Islet precursor cell (in vitro differentiated cells): ENCODE results near the gene WWP2.
A peak's percentile ranks its signal among the peaks of the same experiment; 100 is the strongest.

Experiments
- DNase-seq: peaks from one replicate; pipeline ENCODE4 v3.0.0-alpha.2; 2018

WWP2 gene

DNA sequence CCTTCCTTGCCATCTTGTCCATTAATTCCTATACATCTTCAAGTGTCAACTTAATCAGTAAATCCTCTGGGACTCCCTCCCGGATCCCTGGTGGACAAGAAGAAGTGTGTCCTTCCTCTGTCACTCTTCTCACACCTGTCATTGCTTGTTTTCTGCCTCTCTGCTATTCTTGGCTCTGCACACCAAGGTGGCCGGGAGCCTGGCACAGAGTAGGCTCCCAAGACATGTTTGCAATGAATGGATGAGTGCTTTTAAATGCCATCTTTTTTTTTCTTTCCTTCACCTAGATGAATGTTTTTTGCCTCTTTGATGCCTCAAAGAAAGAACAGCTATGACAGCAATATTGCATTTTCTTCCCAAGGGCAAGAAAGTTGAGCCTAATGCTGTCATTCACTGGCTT is 131.0 kb downstream of the WWP2 start:
- no peak for DNase-seq

DNA sequence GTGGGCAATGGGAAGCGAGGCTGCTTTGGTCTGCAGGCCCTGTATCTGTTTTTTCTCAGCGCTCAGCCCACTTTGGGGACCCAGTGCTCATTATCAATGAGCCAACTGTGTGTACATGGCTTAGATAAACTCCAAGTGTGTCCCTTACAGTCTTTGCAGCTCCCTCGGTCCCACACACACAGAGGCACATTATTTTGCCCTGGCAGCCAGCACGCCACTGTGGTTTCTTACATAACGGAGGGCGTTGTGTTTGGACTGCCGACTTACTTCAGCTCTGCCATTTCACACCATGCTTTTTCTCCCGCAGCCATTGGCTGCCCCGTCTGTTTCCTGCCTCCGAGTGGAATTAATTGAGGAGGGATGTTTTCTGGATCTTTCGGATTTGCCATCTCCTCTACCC is 132.5 kb downstream of the WWP2 start:
- no peak for DNase-seq

DNA sequence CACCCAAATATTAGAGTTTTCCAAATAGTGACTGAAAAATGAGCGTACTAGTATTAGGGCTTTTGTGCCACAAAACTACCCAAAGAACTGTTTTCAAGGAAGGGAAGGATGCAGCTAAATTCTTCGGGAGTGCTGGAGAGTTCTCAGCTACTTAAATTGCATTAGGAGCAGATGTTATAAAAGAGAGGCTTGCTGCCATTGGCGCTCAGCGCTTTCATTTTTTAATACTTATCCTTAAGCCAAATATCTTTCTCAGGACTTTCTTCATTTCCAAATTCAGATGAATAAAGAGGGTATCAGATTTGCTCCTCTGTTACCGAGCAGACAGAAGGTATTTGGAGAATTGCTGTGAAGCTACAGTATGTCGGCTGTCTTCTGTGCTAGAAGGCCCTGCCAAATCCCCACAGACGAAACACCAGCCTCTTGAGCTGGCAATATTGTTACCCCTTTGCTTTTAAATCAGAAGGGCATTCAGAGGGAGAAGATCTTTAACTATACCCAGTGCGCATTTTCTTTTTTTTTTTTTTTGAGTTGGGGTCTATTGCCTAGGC is 141.8 kb downstream of the WWP2 start:
- DNase-seq = no peak

DNA sequence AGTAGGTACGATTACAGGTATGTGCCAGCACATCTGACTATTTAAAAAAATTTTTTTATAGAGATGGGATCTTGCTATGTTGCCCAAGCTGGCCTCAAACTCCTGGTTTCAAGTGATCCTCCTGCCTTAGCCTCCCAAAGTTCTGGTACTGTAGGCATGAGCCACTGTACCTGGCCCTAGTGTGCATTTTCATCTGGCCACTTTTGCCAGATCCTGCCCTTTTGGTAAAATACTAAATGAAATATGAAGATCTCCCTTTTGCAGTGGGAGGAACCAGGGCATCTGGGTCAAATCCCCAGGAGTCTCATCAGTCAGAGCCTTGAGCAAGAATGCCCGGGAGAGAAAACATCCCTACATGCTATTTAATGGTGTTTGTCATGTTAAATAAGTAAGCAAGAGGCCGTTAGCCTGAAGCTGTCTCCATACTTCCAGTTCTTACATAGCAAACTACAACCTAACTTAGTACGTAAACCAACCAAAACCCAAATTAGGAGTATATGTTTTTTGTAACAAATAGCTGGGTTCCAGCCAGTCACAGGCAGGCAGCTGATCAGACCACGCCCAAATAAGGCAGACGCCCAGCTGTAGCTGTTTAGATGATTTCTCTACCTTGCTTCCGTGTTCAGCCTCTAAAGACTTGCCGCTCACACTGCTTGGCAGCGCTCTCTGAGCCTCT is 142.5 kb downstream of the WWP2 start:
- no peak for DNase-seq

DNA sequence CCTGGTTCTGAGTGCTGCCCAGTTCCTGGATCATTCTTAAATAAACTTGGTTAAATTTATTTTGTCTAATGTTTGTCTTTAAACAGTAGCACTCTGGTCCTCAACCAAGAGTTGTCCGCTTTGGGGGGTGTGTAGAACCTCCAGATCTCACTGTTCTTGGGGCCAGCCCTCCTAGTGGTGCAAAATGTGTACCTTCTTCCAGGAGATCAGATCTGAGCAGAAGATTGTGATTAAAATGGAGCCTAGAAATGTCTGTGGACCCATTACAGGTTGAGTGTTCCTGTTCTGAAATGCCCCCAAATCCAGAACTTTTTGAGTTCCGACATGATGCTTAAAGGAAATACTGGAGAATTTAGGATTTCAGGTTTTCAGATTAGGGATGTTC is 143.0 kb downstream of the WWP2 start:
- no peak for DNase-seq

DNA sequence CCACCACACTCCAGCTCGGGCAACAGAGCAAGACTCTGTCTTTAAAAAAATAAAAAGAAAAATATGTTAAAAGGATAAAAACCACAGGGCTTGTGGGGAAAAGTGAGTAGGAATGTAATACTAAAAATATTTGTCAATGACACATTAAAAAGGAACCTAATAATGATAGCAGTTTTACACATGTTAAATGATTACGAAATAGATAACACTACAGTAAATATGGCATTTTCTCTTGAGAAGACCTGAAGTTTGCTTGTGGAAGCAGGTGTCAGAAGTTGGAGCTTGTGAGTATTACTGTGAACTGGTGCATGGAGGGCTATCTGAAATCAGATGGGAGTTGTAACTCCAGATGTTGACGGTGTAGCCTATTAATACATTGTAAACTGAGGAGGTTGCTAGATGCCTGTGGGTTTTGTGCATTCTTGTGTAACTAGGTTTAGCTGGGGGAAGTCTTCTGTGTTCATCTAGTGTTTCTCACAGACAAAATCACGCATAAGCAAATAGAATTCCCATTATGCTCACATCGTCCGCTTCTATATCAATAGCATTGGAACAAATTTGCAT is 144.8 kb downstream of the WWP2 start:
- no peak for DNase-seq

DNA sequence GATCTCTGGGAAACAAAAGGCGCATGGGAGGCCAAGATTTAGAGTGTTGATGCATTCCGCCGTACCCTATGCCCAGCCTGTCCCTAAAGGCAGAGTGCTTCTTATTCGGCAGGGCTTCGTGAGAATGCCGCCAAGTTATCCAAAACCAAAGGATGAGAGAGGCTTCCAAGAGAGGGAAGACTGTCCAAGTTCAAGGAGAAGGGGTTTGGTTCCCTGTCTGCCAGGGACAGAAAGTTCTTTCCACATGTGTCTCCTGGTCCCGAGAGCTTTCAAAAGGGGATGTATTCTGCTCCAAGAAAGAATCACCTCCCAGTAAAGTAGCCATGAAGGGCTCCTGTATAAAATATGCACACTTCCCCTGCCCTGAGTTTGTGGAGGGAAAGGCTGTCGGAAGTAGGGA is 146.9 kb downstream of the WWP2 start:
- no peak for DNase-seq

DNA sequence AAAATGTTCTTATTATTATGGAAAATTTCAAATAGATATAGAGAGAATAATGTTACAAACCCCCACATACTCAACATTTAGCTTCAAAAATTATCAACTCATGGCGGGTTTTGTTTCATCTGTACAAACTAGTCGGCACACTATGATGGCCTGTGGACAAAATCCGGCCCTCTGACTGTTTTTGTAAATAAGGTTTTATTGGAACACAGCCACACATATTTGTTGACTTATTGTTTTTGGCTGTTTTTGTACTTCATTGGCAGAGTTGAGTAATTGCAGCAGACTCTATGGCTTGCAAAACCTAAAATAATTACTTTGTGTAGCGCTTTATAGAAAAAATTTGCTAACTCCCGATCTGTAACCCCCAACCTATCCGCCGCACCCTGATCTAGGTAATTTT is 147.6 kb downstream of the WWP2 start:
- DNase-seq = no peak

DNA sequence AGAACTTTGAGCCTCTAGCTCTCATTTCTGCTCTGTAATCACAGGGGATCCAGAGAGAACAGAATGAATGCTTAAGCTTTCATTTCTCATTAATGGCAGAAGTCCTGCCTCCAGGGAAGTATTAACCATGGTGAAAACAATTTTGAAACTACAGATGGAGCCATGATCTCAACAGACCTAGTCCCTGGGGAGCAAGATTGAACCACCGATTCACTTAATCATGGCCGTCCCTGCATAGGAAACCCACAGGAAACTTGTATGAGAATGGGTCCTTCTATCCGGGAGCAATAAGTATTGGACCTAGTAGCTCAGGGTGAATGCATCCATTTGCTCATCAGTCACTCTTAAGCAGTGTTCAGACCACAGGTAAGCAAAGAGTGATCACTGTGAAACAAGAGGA is 148.8 kb downstream of the WWP2 start:
- no peak for DNase-seq

DNA sequence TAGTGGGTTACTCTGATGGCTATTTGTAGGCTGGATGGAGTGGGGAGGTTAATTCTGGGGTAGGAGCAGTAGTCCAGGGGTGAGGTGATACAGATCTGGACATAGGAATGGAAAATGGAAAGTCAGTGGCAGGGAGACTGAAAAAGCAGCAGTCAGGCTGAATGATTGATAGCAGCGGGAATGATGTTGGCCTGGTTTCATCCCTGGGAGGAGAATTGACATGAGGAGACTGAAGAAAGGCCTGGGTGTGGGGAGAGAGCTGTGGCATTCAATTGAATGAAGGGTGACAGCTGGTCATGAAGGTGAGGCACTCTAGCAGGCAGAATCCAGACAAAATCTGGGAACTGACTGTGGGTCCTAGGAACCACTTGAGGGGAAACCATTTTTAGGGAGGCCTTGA is 154.3 kb downstream of the WWP2 start:
- DNase-seq = no peak

DNA sequence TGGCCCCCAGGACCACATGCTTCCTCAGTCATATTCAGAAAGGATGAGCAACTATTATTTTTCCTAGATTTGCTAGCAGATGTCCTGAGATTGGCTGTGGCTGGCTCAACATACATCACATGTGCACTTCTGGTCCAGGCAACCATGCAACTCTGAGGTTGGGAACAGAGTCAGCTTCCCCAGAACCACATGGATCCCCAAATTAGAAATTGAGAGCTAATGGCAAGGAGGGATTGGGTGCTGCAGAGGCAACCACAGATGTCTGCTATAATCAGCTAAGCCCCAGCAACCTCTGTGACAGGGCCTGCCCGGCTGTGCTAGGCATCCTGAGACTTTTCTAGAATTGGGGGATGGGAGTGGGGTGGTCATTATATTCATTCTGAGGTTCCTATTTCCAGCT is 155.2 kb downstream of the WWP2 start:
- no peak for DNase-seq

DNA sequence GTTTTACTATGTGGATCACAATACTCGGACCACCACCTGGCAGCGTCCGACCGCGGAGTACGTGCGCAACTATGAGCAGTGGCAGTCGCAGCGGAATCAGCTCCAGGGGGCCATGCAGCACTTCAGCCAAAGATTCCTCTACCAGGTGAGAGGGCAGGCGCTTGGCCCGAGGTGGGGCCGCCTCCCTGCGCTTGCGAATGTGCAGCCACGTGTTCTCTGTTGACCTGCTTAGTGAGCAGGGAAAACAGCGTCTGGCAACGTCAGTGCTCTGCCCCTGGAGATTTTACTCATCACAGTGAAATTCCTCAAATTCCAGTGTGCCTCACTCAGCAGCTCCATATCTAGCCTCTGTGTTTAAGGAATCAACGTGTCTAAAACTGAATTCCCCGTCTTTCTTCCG is 155.6 kb downstream of the WWP2 start:
- peak; percentile 98 for DNase-seq

DNA sequence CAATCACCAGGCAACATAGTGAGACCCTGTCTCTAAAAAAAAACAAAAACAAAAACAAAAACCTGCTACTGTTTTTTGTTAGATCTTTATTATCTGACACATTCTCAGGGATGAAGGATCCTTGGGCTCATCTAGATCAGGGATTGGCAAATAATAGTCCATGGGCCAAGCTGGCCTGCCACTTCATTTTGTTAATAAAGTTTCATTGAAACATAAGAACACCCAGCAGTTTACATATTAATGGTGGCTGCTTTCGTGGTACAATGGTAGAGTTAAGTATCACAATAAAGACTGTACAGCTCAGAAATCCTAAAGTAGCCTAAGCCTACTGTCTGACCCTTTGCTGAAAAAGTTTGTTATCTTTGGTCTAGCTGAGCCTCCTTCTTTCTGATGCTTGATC is 156.1 kb downstream of the WWP2 start:
- DNase-seq = no peak

DNA sequence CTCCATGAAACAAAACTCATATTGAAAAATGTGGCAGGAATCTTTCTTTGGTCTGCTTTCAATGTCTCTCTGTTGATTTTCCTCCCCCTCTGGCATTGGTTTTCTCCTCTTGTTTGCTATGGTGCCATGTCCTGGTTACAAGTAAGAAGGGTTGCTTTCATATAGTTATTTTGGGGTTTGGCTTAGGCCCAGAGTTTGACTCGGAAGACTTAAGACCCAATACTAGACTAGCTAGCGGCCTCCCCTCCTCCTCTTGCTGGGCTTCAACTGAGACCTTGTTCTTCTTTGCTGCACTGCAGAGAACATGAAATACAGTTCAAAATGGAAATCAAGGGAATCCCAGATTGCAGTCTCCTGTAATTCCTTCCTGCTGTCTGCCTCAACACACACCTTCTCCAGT is 159.0 kb downstream of the WWP2 start:
- DNase-seq = no peak

DNA sequence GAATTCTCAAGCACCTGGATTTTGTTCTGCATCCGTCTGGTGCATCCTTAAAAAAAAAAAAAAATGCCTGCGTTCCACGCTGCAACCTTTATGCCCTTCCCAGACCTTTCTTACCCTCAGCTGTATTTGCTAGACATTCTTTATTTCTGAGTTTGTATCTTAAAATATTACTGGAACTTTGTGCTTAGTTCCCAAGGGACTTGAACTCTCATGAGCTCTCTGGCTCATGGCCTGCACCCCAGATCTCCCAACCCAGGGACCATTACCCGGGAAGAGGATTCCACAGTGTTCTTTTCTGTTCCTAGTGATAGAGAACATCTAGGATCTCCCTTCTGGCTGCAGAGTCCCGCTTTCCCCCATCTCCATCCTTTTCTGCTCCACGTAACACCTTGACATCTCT is 160.1 kb downstream of the WWP2 start:
- DNase-seq = no peak

DNA sequence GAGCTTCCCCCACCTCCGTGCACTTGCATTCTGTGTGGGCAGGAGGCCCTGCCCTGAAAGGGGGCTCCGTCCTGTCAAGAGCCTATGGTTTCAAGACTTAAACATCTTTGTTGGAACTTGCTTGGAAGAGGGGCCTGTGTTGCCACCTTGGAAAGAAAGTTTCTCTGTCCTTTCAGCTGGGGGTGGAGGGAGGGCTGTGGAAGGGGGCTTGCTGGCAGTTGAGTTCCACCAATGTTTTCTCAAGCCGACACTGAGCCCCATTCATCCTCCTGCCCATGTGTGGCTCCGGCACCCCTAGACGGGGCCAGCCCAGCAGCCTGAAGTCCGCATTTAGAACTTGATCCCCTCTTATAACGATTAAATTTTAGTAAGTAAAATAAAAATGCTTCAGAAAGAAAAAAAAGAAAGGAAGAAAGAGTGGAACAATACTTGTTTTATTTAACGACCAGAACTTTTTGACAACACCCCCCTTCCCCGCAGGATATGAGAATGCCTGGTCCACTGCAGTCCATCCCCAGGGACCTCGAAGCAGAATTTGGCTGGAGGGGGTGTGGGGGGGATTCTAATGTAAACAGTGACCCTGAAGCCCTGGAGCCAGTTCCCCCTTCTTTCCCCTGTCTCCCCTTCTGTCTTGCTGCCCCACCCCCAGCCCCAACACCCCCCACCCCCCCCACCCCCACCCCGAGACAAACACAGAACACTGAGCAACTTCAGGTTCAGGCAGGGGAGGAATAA is 162.1 kb downstream of the WWP2 start:
- no peak for DNase-seq

DNA sequence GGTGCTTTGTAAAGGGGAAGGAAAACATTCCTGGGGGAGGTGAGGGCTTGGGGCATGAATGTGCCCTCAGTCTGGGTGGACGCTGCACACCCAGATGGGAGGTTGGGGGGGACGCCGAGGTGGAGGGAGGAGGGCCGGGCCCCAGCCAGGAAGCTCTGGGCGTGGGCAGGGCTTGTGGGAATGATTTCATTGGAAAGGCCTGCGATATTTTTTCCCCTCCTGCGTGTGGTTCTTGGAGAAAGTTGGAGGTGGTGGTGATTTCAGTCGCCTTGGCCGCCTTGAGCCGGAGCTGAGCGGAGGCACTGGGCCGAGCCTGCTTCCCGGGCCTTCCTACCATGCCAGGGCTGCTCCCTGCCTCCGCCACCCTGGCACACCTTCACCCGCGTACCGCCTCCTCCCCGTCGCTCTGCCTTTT is 162.7 kb downstream of the WWP2 start:
- peak; percentile 85 for DNase-seq

DNA sequence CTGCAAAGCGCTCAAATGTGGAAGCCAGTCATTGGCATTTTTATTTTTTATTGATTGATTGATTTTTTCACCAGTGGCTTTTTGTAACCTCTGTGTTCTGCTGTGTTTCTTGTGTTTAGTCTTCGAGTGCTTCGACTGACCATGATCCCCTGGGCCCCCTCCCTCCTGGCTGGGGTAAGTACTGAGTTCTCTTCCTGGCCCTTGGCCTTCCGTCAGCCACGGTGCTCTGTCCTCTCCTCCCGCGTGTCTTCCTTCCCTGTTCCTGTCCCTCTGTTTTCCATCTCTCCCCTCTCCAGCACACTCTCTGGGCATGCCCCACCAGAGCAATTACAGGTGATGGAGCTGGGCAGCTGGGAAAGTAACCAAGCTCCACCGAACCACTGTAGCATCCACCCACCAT is 163.2 kb downstream of the WWP2 start:
- no peak for DNase-seq

DNA sequence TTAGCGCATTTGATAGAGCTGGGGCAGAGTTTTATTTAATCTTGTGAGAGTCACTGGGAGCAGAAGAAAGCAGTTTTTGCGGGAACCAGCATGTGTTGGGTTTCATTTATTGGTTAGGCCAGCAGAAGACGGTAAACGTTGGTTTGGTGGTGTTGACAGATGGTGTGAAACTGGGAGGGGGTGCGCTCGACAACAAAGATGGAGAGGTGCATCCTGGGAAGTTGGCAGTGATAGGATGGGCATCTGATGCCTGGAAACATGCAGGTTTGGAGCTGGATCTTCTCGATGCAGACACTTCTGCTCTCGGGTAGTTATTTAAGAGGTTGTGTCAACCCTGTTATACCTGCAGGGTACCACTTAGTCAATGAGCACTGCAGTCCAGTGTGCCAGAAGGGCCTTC is 164.1 kb downstream of the WWP2 start:
- no peak for DNase-seq

DNA sequence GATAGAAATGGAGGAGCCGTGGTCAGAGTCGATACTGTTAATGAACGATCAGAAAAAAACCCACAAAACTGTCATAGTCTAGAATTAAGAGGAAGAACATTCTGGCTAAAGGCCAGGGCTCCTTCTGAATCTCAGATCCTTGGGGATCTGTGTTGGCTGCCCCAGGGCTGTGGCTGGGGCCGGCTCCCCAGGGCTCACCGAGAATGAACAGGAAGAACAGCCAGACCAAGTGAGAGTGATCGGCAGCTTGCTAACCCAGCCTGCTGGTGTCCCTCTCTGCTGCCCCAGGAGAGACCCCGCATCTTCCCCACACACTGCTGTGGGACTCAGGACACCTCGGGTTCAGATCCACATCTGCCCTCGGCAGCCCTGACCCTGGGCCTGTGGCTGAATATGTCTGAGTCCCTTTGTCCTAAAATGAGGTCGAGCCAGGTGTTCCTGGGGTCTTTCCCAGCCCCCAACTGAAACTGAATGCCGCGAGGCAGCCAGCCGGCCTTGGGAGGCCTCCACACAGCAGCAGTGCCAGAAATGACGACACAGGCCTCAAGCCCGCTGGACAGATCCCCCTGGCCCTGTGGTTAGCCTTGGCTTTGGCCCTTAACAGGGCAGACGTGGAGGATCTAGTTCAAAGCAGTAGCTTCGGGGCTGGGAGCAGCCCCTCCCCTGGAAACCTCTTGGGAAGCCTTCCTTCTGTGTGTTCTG is 165.1 kb downstream of the WWP2 start:
- DNase-seq = peak; percentile 73

DNA sequence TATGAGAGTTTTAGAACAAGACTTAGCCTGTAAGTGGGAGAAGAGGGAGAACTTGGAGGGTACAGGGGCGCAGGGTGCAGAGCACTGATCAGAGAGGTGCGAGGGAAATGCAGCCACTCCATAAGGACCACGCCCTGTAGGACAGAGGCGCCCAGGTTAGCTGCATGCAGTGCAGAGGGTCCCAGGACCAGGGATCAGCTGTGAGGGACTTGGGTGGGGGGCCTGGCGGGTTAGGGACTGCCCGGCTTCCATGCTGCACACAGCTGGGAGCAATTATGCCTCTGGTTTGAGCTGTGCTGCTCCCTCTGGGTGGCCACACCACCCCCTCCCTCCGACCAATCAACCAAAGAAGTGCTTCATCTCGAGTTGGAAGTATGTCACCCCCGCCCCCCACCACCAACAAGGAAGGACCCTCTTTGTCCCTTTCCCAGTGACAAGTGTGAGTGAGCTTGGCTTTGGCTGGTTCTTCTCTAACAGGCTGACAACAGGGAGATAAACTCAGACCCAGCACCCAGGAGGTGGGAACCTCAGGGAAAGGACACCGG is 166.8 kb downstream of the WWP2 start:
- DNase-seq = no peak

DNA sequence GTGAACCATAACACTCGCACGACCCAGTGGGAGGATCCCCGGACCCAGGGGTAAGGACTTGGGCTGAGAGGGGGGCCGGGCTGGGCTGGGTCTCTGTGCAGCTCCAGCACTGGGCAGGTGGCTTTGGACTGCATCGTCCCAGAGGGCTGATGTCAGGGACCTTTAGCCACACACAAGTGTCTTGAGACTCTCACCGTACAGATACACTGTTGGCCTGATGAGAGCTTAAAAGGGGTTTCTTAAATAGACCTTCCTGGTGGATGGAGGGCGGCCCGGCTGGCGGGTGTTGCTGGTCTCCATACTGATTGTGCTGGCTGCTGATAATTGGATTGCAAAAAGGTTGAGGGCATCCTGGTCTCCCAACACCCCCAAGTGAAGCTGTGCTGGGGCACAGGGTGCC is 167.3 kb downstream of the WWP2 start:
- no peak for DNase-seq

DNA sequence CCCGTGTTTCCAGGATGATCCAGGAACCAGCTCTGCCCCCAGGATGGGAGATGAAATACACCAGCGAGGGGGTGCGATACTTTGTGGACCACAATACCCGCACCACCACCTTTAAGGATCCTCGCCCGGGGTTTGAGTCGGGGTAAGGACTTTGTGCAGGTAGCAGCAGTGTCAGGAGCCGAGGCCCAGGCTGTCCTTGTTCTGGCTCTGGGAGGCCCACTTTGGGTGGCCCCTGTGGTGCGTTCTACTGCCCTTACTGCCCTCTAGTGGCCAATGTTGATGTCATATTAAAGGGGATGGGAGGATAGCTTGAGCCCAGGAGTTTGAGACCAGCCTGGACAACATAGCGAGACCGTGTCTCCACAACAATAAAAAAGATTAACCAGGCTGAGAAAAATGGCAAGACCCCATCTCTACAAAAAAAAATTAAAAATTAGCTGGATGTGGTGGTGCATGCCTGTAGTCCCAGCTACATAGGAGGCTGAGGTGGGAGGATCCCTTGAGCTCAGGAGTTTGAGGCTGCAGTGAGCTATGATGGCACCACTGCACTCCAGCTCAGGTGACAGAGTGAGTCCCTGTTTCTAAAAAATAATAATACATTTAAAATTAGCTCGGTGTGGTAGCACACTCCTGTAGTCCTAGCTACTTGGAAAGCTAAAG is 168.1 kb downstream of the WWP2 start:
- peak; percentile 79 for DNase-seq
